Vagina (tissue), 2 donors: Measurements from ENCODE around the gene PCF11.

Experiments used
- CTCF ChIP-seq, 3 experiments: fragments of 450-650 bp in 2 of 3; fragments of 200-600 bp in 1 of 3; sonication (generic) in 1 of 3; IDR thresholded peaks; one replicate each; pipeline ENCODE4 v1.5.1; 2017 to 2019; ENCODE audit warnings: antibody characterized with exemption in 3 of 3, mild to moderate bottlenecking in 2 of 3, moderate library complexity in 2 of 3
- POLR2A ChIP-seq, 2 donors: fragments of 450-650 bp; IDR thresholded peaks; one replicate each; pipeline ENCODE4 v1.6.1; 2017; ENCODE audit warnings: antibody characterized with exemption in 2 of 2, mild to moderate bottlenecking in 2 of 2, moderate library complexity in 2 of 2
- POLR2AphosphoS5 ChIP-seq, 2 donors: sonication (generic); formaldehyde crosslinking; IDR thresholded peaks; one replicate each; pipeline ENCODE4 v1.9.0; 2017; ENCODE audit warnings: antibody characterized with exemption in 2 of 2, mild to moderate bottlenecking in 2 of 2, low read depth in 1 of 2; ENCODE audit not compliant: insufficient read depth in 1 of 2

- no peak for TF ChIP-seq CTCF (IDR thresholded peaks at IDR 0.05)
- TF ChIP-seq POLR2AphosphoS5 (IDR thresholded peaks at IDR 0.05; ENCODE audit: insufficient read depth in 1 of 2, low read depth in 1 of 2): no peak
- TF ChIP-seq POLR2A (IDR thresholded peaks at IDR 0.05): no peak
These were observed 1.4 kb downstream of the PCF11 start for GRCh38 chr11:83158357-83158786.
